EH (cell line): ENCODE results near the gene PLXDC2.
"Not testable (repeated sequence)": the region's sequence is repeated elsewhere in the genome, so short reads cannot be mapped to it uniquely, and the experiment has no call there.

Experiments used
- DNase-seq: peaks from one replicate; pipeline ENCODE4 v3.0.0-alpha.2; 2015; ENCODE audit warnings: low read depth

PLXDC2 gene

GRCh38 chr10:19816411-19817230, at the start of gene PLXDC2:
Gene PLXDC2, plus strand, starts transcription at chr10:19816432.
- peak; percentile 9 for DNase-seq

DNA sequence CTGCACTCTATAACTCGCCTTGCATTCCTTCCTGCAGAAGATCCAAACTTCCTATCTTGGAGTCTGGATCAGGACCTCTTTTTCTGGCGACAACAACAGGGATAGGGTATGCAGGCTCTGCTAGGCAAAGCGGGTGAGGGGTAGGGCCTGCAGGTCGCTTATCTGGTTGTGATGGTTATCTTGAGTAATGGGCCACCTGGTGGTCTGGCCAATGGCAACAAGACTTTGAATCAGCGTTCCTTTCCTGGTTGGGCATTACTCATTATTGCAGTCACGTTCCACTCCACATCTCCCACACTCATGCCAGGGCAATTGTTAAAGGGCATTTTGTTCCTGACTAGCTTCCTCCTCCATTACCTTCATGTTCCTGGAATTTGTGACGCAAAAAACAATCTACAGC, 48.4 kb upstream of the PLXDC2 start:
- DNase-seq = no peak

DNA sequence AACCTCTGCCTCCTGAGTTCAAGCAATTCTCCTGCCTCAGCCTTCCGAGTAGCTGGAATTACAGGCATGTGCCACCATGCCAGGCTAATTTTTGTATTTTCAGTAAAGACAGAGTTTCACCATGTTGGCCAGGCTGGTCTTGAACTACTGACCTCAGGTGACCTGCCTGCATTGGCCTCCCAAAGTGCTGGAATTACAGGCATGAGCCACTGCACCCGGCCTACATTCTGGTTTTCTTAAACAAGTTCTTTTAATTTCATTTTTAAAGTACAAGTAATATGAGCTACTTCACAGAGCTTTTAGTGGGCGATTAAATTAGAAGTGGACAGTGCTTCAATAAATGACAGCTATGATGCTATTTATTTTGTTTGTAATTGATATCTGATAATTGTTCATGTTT, 46.4 kb upstream of the PLXDC2 start:
- not testable (repeated sequence) for DNase-seq

GRCh38 chr10:19772972-19773371, 43.3 kb upstream of the PLXDC2 start:
- no peak for DNase-seq

DNA sequence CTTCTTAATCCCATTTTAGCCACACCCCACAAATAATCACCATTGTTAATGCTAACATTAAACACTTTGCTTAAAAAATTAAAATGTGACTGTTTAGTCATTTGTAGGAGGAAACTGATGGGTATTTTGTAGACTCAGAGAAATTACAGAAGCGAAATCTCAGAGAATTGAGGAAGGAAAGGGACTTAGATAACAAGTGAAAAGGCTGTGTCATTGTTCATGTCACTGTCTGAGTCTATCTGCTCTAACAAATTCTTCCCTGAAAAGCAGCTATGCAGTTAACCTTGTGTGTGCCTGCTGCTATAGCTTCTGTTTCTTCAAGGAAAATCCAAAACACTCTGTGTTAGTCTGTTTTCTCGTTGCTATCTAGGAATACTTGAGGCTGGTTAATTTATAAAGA, 40.9 kb upstream of the PLXDC2 start:
- no peak for DNase-seq

DNA sequence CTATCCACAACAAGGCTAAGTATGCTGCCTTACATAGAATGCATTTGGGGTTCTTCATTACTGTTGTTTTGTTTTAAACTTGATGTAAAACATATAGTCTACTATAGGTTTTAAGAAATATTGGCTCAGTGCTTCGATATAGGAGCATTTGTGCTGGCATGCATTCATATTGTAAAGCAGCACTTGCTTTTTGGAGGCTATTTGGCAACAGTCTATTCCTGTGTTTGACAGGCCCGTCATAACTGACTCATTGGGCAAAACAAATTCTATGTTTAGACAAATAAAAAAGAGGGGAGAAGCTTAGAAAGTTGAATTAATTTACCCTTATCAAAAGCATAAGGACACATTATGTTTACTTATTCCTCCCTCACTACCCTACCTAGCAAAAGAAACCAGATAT, 38.4 kb upstream of the PLXDC2 start:
- DNase-seq = no peak

GRCh38 chr10:19778996-19779395, 37.2 kb upstream of the PLXDC2 start:
- DNase-seq = no peak

DNA sequence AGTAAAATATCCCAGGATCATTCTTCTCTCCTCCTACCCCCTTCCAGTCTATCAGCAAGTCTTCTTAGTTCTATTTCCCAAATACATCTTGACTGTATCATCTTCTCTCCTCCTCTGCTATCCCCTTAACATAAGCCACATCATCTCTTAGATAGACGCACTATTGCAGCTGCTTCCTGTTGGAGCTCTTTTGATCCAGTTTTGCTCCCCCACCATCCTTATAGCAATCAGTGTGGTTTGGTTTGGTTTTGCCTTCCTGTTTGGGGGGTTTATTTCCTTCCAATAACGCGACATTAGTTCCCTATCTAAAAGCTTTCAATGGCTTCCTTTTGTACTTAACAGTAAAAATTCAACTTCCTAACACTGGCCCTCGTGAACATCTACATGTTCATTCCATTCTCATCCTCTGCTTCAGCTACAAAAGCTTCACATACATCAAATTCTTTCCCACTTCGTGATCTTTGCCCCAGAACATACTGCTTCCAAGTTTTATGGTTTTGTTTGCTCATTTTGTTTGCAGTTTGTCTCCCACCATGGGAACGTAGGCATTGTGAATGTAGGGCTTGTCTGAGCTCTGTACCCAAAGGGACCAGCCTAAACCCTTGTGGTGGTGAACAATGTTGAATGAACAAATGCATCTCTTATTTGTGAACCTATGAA, 33.7 kb upstream of the PLXDC2 start:
- no peak for DNase-seq

DNA sequence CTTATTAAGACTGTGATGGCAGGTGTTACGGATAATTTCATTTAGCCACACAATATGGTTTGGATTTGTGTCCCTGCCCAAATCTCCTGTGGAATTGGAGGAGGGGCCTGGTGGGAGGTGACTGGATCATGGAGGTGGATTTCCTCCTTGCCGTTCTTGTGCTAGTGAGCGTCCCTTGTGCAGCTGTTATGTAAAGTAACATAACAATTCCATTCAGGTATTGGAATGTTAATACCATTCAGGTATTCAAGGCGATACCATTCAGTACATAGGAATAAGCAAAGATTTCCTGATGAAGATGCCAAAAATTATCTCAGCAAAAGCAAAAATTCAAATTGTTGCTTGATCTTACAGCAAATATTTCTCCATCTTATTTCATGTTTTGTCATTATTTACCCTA, 32.5 kb upstream of the PLXDC2 start:
- DNase-seq = no peak

- DNase-seq = no peak
These were observed 30.9 kb upstream of the PLXDC2 start for GRCh38 chr10:19785366-19785765.

GRCh38 chr10:19788075-19788686, 28.1 kb upstream of the PLXDC2 start:
- DNase-seq = peak; percentile 42

DNA sequence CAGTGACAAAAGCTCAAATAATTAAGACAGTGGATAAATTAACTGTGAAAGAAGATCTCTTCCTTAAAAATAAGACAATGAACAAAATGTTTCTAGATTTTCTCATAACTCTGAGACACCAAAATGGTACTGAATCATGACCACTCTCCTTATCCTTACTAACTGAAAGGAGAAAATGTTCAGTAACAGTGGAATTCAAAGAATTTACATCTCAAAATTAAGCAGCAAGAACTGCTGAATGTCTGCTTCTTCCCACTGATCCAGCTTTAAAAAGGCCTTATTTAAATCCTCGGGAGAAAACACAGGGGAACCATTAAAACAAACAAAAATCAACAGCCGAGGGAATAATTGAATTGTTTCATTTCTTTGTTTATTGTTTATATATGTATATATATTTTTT, 27.3 kb upstream of the PLXDC2 start:
- no peak for DNase-seq

DNA sequence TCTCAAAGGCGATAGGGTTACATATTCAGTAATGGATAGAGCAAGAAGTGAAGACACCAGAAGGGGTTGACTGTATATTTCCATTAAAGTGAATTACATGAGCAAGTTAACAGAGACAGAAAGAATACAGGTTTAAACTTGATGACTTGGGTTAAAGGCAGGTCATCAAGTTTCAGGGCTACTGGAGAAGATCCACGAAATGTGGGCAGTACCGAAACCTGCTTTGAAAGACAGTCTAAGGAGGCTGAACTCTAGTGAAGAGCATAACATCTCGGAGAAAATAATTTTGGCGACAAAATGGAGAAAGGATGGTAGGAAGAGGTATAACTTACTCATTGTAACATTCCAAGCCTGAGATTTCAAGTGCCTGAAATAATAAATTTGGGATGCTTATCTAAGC, 26.6 kb upstream of the PLXDC2 start:
- no peak for DNase-seq

GRCh38 chr10:19791032-19791431, 25.2 kb upstream of the PLXDC2 start:
- no peak for DNase-seq

GRCh38 chr10:19795684-19796083, 20.5 kb upstream of the PLXDC2 start:
- DNase-seq = no peak

GRCh38 chr10:19800161-19800560, 16.1 kb upstream of the PLXDC2 start:
- no peak for DNase-seq

- DNase-seq = no peak
These were observed 14.9 kb upstream of the PLXDC2 start for GRCh38 chr10:19801369-19801768.

- no peak for DNase-seq
These were observed 12.6 kb upstream of the PLXDC2 start for GRCh38 chr10:19803676-19804075.

DNA sequence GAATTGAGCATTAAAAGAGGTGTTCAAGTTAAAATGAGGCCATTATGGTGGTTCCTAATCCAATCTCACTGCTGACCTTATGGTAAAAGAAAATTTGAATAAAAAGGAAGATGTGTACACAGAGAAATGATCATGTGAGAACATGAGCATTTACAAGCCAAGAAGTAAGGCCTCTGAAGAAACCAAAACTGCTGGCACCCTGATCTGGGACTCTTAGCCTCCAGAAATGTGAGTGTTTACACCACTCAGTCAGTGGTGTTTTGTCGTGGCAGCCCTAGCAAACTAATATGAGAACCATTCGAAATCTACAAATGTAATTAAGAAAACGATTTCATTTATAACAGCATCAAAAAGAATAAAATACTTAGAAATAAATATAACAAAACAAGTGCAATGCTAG, 6.8 kb upstream of the PLXDC2 start:
- DNase-seq = no peak

GRCh38 chr10:19811540-19811939, 4.7 kb upstream of the PLXDC2 start:
- no peak for DNase-seq

DNA sequence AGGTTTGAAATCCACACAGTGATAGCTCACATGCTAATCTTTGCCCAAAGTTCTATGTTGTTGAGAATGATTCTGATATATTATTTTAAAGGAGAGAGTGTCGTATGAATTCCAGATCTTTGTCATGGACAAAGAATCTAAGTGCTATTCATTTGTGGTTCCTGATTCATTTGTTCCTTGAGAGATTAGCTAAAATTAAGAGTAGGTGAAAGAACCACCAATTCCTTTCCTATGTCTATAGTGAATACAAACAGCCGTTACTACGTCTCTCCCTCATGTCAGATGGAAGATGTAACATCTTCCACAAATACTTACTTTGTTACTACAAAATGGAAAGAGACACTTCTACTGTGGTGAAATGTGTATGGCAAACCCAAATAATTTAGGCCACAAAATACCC, 3.3 kb upstream of the PLXDC2 start:
- no peak for DNase-seq

GRCh38 chr10:19815036-19815730, 1.0 kb upstream of the PLXDC2 start:
- no peak for DNase-seq
